ENCODE results near the gene NRM.
"Not testable (repeated sequence)": the region's sequence is repeated elsewhere in the genome, so short reads cannot be mapped to it uniquely, and the experiment has no call there.

Gene NRM

DNA sequence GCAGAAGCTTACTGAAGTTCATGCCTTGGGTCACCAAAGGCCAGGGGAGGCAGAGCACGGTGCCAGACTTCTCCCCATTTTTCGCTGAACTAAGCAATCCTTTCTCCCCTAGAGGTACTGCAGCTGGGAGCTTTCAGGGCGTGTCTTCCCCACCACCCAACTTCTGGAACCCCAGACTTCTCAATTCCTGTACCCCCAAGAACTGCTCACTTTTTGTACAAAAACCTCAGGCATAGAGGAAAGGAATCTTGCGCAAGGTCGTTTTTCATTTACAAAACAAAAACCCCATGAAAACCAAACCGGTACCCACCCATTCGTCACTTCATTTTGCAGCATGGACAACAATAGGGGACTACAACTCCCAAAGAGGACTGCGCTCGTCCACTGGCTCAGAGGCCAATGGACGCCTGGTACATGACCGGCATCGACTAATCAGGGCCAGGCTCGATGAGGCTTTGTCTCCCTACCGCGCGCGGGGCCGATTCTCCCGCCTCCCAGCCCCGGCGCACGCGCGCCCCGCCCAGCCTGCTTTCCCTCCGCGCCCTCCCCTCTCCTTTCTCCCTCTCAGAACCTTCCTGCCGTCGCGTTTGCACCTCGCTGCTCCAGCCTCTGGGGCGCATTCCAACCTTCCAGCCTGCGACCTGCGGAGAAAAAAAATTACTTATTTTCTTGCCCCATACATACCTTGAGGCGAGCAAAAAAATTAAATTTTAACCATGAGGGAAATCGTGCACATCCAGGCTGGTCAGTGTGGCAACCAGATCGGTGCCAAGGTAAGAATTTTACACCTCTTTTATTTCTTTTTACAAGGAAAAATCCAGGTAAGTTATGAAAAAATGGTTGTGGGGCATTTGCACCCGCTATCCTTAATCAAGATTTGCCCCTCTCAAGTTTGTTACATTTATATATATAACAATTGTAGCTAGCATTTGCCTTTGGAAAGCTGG is 29.3 kb upstream of the NRM start, which contains the start of gene TUBB:
TSS of gene TUBB (plus strand) at position 562 of the 947 bp plus-strand sequence. CDS start at position 717, 155 bp downstream.
- peak; percentile 95 to 96 for DNase-seq

DNA sequence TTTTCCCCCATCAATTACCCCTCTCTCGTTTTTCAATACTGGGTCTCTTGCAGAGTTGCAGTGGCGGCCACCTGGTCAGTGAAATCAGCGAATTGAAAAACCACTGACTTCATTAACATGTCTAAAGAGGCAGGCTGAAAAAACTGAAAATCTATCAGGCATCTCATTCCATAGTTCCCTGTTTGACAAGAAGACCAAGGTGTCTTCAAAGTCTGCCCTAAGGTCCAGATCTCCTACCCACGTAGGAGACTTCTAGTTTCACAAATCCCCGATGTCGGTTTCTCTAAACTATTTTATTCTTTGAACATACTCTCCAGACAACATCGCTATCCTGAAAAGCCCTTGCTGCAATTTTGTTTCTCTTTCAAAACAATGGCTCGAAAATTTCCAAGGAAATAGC is 28.6 kb upstream of the NRM start:
- no peak for DNase-seq

DNA sequence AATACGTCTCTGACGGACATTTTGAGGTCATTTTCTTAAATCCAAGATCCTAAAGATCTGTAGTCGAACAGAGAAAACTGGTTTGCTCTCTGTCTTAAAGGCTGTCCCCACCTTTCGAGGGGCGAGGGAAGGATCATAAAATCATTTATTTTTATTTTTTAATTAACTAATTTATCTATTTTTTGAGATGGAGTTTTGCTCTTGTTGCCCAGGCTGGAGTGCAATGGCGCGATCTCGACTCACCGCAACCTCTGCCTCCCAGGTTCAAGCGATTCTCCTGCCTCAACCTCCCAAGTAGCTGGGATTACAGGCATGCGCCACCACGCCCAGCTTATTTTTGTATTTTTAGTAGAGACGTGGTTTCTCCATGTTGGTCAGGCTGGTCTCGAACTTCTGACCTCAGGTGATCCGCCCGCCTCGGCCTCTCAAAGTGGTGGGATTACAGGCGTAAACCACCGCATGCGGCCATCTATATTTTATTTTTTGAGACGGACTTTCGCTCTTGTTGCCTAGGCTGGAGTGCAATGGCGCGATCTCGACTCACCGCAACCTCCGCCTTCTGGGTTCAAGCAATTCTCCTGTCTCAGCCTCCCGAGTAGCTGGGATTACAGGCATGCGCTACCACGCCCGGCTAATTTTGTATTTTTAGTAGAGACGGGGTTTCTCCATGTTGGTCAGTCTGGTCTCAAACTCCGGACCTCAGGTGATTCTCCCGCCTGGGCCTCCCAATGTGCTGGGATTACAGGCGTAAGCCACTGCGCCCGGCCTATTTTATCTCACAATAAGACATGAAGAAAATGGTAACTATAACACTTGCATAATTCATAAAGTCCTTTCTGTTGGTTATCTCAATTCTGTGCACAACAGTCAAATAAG is 27.3 kb upstream of the NRM start:
- DNase-seq = not testable (repeated sequence)

DNA sequence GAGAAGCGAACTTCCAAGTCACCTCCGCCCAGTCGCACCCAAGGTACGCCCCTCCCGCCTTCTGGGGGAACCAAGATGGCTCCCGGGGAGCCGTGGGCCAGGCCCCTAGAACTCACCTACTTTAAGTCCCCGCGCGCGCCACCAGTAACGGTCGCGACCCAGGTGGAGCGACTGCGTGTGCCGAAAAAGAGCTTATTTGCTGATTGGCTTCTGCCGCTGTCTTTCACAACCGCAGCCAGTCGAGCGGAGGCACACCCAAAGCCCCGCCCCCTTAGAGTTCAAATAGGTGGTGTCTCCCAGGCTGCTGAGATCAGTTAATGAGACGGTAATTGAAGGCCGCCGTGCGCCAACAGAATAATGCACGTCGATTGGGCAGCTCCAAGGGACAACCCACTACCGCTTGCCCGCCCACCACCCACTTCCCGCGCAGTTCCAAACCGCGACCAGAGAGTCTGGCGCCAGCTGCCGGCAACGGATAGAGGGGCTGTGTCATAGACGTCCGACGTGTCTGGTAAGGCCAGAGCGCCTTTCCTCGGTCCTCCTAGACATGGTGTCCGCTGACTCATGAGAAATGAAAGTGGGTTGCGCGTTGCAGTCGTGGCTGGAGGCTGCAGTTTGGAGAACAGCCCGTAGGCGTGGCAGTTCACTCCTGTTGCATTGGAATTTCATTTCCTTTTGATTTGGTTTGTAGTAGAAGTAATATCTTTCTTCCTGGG is 26.5 kb upstream of the NRM start, which contains the start of gene MDC1:
TSS of gene MDC1 (minus strand) at position 153 of the 716 bp plus-strand sequence. CDS start 2,106 bp downstream, outside the sequence.
- peak; percentile 99 for DNase-seq

DNA sequence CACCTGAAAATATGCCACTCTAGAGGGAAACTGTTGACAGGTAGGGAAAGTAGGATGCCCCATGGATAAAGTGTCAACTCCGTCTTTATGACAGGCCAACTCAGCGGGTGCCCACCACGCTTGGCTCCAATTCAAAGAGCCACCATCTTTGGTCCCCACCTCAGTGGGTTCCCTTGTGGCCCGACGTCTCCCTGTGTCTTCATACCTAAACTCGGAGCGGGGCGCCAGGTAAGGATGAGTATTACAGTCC is 26.0 kb upstream of the NRM start:
- no peak for DNase-seq

DNA sequence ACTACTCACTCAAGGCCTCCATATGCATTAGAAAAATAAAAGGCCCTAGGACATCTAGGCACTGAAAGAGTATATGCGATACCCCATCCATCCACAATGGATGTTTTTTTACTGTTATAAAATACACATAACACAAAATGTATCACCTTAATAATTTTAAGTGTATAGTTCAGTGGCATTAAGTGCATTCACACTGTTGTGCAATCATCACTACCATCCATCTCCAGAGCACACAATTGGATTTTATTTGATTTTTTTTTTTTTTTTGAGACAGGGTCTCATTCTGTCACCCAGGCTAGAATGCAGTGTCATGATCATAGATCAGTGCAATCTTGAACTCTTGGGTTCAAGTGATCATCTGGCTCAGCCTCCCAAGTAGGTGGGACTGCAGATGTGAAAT is 23.5 kb upstream of the NRM start:
- DNase-seq = no peak

DNA sequence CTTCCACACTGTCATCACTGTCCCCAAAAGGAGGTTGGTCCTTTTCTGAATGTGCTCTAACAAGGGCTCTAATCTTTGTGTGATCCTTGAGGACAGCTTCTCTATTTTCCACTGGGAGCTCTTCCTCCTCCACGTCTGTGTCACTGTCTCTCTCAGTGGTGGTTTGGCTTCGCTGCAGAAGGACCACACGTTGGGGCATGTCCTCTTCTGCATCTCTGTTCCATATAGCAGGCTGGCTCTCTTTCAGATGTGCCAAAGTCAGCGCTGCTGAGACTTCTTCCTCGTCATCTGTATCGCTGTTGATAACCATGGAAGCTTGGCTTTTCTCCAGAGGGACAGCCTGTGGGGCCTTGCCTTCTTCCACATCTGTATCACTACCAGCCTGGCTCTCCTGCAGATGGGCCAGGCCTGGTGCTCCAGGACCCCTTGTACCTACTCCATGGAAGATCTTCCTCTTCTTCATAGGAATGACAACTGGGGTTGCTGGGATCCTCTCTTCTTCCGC is 21.7 kb upstream of the NRM start:
- DNase-seq = no peak

DNA sequence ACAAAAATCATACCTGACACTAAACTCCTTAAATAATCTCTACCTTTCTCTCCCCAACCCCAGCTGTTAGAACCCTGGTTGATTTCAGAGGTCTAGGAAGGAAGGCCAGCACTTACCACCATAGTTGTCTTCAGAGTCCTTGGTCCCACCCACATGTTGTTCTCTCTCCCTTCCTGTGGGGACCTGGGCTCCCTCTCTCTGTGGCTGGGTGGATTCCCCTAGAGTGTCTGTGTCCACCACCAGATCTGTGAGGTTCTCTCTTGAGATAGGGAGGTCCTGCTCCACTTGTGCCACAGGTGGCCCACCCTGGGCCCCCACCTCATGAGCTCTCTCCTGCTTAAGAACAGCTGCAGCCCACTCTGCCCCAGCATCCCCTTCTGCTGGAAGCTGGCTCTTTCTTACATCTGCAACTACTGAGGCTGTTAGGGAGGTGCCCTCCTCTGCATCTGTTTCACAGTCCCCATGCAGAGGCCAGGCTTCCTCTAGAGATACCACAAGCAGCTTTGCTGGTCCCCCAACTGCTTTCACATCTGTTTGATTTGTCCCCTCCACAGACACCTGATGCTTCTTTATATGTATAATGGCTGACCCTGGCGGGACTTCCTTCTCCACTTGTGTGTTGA is 21.1 kb upstream of the NRM start:
- no peak for DNase-seq

DNA sequence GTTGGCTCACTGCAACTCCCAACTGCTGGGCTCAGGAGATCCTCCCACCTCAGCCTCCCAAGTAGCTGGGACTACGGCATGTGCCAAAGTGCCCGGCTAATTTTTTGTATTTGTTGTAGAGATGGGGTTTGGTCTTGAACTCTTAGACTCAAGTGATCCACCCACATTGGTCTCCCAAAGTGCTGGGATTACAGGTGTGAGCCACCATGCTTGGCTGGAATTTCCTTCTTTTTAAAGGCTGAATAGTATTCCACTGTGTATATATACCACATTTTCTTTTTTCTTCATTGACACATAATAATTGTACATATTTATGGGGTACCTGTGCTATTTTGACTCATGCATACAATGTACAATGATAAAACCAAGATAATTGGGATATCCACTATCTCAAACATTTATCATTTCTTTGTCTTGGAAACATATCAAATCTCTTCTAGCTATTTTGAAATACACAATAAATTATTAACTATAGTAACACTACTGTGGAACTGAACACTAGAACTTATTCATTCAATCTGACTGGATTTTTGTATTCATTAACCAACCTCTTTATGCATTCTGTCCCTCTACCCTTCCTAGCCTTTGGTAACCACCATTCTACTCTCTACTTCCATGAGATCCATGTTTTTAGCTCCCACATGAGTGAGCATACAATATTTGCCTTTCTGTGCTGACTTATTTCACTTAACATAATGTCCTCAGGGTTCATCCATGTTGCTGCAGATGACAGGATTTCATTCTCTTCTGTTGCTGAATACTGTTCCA is 18.5 kb upstream of the NRM start:
- no peak for DNase-seq

DNA sequence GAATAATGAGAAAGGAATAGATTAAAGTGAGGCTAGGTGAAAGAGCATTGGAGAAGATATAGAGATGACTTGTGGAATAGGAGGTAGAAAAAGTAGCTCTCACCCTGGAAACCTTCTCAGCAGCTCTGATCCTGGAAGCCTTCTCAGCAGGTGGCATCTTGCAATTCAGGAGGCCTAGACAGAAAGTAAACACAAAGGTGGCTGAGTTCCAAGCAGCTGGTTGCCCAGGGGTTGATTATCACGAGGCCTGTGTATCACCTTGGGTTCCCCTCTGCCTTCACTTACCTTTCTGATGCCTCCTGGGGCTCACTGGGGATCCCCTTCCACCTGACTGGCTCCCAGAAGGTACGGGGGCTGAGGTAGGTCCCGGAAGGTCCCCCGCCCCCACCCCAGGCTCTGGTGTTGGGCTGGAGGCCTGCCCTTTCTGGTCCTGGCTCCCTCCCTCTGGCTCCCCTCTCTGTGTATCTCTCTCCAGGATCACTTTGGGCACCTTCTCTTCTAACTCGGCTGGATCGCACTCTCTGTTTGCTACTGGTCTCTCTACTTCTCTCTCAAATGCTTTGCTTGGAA is 16.6 kb upstream of the NRM start:
- DNase-seq = no peak

DNA sequence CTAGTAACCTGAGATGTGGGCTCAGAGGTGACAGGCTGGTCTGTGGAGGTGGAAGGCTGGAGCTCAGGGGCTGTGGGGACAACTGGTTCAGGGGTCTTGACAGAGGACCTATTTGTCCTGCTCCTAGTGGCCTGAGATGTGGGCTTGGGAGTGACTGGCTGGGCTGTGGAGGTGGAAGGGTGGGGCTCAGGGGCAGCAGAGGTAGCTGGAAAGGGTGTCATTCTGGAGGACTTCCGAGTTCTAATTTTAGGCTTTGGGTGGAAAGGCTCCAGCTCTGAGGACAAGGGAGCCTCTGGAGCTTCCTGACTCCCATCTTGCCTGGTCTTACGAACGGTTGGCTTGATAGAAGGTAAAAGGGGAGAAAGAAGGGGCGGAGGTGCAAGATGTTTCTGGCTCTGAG is 14.8 kb upstream of the NRM start:
- no peak for DNase-seq

DNA sequence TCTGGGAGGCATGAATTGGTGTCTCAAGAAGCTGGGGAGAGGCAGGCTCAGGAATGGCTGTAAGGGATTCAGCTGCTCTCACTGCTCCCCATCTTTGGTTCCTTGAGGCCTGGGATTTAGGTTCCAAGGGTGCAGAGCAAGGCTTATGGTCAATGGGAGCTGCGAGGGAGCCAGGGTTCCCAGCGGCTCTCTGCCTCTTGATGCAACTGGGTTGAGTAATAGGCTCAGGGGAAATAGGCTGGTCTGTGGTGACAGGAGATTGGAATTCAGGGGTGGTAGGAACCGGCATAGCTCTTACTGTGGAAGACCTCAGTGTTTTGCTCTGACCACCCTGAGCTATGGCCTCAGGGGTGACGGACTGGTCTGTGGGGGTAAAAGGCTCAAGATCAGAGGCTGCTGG is 13.0 kb upstream of the NRM start:
- no peak for DNase-seq

DNA sequence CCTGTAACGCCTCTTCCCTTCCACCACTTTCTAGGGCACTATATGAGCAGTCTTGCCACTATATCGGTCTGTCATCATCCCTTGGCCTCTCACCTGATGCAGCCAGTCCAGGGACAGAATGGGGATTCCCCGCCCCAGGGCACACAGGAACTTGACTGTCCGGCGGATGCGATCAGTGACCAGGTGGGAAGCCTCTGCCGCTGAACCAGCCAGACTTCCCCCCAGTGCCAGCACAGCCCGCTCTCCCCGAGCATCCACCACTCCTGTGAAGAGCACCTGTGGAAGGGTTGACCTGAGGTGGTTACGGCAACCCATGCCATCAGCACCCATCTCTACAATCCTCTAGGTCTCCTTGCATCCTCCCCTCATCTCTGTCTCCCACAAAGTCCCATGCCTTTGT is 12.2 kb upstream of the NRM start:
- DNase-seq = no peak

DNA sequence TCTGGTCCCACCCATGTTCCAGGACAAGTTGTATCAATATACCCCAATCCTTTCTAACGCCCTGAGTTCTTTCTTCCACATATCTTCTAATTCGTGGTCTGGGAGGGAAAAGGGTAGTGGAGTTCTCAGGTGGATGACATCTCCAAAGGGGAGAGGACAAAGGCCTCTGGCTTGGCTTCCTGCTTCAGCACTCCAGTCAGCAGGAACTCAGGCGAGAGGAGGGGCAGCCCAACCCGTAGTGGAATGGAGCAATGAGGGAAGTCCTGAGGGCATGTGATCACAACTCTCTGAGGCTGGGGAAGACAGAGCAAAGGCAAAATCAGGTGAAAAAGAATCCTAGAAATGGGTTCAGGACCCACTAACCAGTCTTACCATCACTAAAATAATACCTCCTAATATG is 9.6 kb upstream of the NRM start:
- DNase-seq = no peak

DNA sequence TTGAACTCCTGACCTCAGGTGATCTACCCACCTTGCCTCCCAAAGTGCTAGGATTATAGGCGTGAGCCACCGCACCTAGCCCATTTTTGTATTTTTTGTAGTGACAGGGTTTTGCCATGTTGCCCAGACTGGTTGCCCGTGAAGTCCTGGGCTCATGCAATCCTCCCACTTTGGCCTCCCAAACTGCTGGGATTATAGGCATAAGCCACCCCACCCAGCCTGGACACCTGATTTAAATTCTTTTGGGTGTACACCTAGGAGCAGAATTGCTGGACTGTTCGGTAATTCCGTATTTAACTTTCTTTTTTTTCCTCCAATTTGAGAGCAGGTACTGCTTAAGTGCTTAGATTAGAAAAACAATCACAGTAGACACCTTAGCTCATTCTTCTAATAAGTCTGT is 5.6 kb upstream of the NRM start:
- no peak for DNase-seq

DNA sequence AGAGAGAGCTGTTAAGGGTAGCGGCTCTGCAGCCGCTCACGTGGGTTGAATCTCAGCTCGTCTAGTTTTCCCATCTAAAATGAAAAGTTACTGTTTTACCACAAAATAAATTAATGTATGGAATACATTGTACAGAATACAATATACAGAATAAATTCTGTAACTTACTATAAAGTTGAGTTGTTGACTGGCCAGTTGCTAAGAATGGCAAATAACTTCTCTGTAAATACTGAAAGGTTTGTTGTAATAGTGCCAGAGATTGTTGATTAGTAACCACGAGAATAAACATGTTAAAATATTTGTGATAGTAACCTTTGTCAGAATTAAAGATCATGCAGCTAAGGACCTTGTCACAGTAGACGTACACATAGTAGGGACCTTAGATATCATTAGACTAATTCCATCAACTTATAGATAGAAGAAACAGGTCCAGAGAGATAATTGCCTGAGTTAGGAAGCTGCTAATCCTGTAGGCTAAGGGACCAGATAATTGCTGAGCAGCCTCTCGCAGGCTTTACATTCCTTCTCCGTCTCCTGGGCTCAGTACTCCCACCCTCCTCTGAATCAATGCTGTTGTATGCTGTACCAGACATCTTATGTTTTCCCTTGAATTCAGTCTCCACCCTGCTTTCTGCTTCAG is 544 bp upstream of the NRM start:
- DNase-seq = no peak

DNA sequence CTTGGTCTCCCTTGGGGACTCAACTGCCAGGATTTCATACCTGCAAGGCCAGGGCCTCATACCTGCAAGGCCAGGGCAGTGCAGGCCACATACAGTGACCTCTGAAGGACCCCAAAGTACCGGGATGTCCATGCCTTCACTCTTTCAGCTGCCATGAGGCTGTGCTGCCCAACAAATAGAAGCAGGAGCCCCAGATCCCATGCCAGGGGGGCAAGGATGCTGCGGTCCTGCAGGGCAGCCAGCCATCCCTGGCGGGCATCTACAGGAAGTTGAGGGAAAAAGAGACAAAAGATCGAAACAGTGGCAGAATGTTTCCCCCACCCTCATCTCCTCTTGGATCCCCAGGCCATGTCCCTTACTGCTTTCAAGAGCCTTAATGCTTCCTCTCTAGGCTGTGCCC is 799 bp downstream of the NRM start:
- DNase-seq = no peak

DNA sequence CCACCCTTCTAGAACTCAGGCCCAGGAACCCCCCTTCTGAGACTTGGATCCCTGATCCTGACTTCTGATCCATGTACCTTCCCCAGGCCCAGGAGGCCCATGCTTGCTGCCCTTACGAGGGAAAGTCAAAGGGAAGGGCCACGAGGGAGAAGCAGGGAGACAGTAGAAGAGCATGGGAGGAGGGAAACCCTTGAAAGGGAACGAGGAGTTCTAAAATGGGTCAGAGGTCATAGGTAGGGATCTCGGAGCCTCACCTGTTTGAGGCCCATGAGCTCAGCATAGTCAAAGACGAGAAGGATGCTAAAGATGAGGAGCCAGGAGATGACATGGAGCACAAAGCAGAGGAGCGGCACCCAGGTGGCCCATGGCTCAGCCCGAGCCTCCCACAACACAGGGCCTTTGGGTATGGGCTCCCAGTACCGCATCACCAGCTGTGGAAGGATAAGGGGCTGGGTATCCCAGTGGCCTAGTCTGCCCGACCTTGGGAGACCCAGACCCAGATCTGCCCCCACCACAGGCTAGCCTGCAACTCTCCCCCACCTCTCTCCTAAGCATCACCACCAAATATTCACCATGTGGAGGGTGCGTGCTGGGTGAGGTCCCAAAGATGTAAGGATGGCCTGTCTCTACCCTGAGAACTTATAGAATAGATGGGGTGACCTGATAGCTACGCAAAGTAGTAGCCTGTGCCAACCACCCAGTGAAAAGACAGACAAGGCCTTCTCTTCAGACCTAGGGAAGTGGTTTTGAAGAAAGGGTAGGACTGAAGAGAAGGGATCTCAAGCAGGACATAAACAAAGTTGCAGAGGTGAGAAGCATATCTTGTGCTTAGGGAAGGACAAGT is 1.5 kb downstream of the NRM start:
- DNase-seq = no peak

DNA sequence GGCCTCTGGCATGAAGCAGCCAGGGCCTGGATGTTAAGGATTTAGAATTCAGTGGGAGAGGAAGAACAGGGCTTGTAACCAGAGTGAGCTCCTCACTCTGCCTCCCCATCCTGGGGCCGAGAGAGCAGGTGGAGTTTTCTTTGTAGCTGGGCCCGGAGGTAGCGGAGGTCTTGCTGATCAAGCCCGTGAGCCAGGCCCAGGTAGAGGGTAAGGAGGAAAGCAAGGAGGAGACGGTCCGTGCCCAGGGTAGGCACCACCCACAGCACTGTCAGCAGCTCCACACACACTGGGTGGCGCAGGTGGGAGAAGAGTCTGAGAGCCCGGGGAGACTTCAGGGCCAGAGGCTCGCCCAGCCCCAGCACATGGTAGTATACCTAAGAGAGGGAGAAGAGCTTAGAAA is 2.2 kb downstream of the NRM start:
- no peak for DNase-seq

Data from NCI-H1930 (cell line).